Hematopoietic multipotent progenitor cell treated with erythropoietin and hydrocortisone succinate and interleukin-3 and kit ligand, for 17 days (in vitro differentiated cells): ENCODE measurements around the gene BMP6.

Source experiments
- DNase-seq: peaks from one replicate; pipeline ENCODE4 v3.0.0-alpha.2; 2015; ENCODE audit warnings: low spot score

BMP6 gene

DNA sequence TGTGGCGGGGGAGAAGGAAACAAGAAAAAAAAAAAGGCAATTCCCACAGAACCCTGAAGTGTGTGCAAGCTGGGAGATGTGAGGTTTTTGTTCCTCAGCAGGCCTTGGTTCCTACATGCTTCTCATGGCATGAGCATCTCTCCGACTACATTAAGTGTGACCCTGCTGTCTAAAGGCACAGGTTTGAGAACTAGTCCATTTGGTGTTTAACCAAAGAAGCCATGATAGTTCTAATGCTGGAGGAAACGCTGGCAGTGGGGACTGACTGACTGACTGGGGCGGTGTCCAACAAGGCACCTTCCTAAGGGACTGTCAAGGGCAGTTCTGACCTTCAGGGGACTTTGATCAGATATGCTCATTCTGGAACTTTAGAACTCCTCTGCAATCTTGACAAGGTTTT is 180.8 kb downstream of the BMP6 start:
- no peak for DNase-seq

DNA sequence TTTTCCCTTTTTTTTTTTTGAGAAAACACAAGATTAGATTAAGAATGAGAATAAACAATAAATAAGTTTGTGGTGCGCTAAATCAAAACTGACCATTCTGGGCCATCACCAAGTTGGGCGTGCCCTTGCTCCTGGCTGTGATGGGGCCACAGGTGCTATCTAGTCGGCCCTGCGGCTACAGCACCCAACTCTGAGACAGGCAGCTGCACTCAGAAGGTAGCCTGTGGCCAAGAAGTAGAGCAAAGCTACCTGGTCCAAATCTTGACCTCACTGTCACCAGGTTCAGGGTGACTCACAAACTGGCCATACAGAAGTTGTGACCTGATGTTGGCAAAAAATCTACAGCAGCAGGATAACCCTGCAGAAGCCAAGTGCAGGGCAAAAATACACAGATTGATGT is 181.3 kb downstream of the BMP6 start:
- DNase-seq, result no peak

DNA sequence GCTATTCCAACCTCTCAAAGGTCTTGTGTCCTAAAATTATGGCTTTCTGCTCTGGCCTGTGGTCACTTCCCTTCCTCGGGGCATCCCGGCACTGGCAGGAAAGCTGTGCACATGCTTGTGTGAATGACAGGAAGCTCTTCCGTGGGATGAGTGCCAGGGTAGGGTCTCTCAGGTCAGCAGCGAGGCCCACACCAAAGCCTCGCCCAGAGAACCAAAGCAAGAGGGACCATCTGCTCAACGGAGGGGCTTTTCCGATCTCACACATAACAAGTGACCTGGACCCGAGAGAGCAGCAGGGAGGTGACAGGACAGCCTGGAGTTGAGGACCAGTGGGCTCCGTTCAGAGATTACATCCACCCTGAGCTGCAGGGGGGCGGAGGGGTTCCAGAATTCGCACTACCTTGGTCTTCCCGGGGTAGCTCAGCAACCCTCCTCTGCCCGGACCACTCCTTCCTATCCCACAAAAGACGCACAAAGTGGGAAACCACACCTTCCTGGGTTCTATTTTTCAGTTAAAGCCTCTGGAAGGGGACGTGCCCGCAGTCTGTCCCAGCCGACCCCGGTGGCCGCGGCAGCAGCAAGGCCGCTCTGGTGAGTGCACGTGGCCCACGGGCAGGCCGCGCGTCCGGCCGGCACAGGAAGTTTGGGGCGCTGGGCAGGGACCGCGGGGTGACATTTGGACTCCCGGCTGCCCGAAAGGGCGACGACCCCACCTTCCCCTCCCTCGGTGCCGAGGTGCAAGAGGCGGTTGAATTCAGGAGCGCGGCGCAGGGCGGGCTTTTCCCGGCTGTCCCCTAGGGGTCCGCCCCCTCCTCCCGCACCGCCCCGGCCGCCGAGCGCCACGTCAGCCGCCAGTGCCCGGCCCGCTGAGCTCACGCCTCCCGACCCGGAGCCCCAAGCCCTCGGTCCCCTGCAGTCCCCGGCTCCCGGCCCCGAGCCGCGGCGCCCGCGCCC is 183.7 kb downstream of the BMP6 start:
- DNase-seq, result no peak

DNA sequence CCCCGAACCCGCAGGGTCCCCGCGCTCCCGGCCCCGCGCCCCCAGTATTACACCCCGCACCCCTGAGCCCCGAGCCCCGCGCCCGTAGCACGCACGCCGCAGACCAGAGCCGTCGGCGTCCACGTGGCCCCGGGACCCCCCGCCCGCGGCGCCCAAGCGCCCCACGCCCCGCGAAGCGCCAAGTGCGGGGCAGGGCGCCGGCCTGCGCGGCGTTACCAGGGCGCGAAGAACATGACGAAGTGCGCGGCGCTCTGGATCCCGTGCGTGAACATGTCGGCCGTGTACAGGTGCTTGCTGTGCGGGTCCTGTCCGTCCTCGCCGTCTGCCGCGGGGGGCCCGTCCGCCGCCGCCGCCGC is 184.4 kb downstream of the BMP6 start:
- no peak for DNase-seq

DNA sequence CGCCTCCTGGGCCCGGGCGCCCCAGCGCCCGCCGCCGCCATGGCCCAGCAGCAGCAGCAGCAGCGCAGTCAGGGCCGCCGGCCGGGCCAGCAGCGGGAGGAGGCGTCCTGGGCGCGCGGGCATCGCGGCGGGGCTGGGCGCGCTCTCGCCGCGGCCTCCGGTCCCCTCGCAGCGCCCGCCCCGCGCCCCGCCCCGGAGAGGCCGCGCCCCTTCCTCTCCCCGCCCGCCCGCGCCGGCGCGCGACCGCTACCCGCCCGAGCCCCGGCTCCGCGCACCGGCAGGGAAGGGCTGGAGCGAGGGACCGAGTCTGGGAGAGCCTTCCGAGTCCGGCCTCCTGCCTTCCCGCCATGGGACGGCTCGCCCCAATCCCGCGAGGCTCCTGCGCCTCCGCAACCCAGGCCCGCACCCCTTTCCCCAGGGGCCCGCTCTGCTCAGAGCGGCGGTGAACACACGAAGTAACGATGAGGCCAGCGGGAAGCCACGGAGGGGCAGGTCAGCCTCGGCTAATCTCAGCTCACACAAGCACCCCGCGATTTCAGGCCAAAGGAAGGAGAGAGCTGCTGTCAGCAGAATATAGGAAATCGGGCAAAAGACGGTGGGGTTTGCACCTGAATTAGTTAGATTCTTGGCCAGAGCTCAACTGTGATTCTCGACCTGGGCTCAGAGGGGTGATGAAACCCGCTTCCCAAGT is 184.9 kb downstream of the BMP6 start, which contains the start of gene TXNDC5:
TXNDC5 (minus strand) TSS at position 135 of the 691 bp plus-strand sequence; CDS start at position 123, 12 bp downstream.
- DNase-seq, result peak; percentile 5

DNA sequence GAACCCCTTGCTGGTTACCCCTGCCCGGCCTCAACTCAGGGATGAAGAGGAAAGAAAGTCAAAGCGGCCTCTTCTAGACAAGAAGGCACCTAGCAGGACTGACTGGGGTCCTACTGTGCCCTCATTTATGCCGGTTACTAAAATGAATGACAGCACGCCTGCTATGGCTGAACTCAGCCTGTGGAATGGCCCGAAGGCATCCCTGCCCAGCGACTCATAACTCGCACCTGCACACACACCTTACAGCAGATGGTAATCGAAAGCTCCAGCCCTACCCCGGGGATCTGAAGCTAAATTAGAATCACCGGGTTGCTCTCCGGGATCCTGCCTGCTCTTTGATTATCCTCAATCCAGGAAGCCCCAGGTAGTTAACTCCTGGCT is 185.4 kb downstream of the BMP6 start:
- no peak for DNase-seq

DNA sequence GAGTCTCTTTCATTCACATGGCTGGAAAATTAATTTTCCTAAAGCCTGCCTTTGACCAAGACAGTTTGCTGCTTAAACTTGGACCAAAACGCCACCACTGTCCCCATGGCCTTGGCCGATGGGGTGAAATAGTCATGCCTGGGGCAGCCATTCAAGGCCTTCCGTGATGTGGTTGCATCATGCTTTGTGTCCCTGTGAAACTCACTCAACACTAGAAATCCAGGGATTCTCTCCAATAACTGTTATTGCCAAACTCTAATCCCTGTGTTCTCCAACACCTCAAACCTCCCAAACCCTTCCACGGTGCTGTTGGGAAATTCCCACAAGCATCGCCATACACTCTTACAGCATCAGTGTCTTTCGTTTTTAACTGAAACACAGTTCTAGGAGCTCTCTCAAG is 186.1 kb downstream of the BMP6 start:
- DNase-seq, result no peak

DNA sequence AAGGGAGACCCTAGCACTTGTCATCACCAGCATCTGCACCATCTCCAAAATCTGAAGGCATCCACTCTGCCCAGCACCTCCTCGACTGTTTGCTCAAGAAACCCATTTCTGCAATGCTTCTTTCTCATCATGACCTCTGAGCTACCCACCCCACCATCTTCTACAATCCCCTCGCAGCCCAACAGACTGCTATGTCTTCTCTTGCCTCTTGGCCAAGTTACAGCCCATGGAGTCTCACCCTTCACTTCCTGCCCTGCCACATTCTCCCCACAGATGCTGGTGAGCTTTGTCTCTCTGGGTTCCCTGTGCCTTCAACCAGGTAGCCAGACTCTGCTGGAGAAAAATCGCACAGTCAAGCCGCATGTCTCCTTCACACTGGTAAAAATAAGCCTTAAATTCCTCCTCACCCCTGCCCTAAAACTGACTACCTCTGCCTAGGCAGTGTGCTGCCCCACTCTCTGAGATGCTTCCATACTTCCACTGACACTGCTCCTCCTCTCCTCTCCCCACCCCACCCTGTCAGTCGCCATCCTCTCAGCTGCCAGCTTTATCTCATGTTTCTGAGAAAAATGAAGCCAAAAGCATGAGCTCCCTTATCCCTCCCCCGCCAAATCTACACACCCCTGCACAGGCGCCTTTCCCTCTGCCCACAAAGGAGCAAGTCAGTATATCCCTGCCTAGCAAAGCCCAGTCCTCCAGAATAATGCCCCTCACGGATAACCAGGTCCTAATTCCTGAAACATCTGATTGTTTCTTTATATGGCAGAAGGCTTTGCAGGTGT is 187.0 kb downstream of the BMP6 start:
- no peak for DNase-seq

DNA sequence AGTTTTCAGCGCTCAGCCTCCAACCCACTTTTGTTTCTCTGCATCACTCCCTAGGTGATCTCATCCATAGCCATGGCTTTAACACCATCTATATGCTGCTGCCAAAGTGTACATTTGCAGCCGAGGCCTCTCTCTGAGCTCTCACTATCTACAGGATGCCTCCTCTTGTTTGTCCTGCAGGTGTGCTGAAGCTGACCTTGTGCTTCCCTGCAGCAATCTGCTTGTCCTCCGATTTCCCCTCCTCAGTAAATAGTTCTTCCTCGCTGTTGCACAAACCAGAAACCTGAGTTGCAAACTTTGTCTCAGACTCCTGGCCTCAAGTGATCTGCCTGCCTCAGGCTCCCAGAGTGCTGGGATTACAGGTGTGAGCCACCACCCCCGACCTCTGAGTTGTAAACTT is 188.4 kb downstream of the BMP6 start:
- no peak for DNase-seq

DNA sequence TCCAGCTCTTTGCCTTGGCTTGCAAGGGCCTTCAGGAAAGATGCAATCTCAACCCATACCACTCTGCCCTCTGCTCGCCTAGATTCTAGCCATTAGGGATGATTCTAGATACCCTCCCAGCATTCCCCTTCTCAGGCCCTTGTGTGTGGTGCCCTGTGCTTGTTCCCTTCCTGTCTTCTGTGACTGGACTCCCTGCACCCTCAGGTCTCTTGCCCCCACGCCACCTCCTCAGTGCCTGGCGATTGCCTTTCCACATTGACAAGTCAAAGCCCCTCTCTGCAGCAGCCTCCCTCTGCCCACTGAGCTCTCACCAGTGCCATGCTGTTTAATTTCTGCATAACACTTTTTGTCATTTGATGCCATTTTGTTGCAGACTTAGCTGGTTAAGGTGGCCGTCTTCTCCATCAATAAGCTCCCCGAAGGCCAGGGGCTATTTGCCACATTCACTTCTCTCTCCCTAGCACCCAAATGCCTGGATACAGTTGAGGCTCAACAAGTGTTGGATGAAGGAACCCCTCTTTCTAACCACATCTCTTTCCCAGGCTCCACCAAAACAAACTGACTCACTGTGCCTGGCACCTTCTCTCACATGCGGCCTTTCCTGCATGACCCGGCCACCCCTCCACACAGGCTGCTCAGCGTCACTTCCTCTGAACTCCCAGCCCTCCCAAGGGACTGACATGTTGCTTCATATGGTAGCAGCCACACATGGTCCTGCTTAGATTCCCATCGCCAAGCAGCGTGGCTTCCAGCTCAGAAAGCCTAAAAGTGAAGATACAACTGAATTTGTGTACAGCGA is 189.3 kb downstream of the BMP6 start:
- DNase-seq, result no peak

DNA sequence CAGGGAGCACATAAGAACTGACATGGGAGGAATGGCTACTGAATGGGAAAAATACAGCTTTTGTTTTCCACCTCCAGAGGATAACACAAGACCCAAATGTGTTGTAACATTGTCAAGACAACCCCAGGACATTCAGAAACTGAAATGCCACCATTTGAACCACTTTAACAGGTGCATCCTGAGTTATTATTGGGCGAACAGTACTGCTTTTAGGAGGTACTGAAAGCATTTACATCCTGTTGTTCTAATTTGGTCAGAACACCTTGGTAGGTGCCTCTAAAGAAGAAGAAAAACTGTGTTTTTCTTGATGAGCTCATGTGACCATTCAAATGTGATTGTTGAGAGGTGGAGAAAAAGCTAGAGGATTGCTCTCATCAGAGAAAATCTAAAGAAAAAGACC is 191.1 kb downstream of the BMP6 start:
- DNase-seq, result no peak

DNA sequence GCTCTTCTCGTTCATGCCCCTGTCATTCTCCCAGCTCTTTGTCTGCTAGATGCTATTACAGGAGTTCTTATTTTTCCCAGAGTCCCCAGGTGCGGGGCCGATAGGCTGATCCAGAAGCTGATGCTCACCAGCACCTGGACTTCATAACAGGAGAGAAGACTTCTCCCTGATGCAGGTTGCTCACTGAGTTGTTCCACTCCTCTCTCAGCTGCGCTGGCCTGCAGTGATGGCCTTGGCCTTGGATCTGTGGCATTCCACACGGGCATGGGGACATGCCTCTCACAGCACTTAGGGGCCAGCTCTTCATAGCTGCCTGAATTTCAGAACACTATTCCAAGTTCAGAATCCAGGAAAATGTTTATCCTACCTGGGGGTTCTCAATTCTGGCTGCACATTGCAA is 191.8 kb downstream of the BMP6 start:
- no peak for DNase-seq

DNA sequence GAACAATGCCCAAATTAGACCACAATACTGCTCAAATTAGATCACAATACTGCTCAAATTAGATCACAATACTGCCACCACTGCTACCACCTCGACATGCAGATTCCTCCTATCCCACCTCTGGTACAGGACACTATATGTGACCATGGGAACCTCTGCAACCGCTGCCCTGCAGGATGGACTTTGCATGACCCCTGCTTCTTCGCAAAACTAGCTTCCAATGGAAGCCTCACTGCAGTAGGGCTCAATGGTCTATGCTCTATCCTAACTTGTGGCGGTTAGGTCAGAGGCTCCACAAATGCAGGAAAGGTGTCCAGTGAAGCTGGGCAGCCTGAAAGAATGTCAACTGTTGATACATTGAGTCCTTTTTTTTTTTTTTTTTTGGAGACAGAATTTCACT is 192.5 kb downstream of the BMP6 start:
- no peak for DNase-seq

DNA sequence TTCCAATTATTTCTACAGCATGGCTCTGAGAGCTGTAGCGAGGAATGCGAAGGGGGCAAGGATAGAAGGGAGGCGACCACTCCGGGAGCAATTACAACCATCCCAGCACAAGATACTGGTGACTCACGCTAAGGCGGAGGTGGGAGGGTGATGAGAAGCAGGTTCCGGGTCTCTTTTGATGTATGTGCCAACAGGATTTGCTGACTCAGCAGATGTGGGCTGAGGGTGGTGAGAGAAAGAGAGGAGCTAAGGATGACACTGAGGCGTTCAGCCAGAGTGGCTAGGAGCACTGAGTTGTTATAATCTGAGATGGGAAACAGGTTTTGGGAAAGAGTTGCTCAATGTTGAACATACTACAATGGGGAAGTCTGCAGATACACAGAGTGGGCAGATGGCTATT is 194.0 kb downstream of the BMP6 start:
- DNase-seq, result no peak

DNA sequence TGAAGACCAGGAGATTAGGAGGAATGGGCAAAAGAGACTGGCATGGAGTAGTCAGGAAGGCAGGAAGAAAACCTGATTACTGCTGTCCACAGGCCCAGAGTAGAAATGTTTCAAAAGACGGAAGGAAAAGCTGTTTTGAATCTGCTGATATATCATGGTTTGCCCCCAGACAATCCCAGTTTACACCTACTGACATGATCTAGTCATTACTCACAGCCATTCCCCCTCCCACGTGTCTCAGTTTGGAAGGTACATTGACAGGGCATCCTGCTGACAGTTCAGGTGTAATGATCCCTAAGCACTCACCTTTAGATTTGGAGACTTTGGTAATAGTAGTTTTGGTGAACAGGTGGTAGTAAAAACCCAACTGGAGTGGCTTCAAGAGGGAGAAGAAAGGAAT is 194.5 kb downstream of the BMP6 start:
- DNase-seq, result no peak

DNA sequence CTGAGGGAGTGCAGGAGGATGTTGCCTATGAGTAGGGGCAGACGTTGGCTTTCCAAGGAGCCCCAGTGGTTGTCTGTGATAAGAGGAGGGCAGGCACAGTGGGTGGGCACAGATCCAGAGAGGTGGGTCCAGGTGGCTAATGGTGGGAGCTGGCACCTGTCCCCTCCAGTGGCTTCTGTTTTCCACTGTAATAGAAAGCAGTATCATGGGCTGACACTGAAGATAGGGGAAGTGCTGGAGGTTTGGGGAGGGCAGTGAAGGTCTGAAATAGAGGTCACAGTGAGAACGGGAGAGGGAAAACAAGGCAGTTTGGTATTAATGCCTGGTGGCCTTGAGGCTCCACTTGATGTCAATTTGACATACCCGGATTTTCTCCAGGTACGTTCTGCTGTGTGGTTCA is 195.1 kb downstream of the BMP6 start:
- DNase-seq, result no peak

DNA sequence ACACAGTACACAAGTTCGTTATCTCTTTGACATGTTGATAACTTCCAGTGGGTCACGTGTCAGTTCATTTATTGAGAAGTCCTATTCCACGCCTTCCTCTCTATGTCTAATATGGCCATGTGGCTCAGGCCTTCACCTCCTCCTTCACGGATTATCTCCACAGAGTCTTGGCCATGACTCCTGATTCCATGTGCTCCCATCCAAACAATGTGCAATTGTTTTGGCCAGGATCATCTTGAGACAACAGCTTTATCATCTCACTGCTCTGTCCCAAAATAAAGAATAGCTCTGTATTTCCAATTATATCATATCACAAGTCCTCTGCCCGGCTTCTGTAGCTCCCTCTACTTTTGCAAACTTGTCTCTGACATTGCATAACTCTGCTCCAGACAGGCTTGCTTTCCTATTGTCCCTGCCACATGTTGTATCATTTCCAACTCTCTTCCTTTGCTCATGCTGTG is 195.8 kb downstream of the BMP6 start:
- no peak for DNase-seq

DNA sequence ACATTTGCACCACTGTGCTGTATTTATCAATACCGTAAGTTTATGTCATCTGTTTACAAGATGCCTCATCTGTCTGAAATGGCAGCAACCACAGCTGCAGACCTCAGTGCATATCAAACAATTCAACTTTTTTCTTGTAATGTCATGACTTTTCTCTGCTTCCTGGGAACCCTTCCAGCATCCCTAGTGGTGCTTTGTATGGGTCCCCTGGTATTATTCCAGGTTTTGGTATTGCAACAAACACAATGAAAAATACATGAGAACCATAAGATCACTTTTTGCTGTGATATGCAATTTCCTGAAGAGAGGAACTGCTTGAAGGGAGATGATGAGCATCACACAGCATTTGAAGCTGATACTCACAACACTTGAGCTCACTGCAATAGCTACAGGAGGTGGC is 196.7 kb downstream of the BMP6 start:
- no peak for DNase-seq

DNA sequence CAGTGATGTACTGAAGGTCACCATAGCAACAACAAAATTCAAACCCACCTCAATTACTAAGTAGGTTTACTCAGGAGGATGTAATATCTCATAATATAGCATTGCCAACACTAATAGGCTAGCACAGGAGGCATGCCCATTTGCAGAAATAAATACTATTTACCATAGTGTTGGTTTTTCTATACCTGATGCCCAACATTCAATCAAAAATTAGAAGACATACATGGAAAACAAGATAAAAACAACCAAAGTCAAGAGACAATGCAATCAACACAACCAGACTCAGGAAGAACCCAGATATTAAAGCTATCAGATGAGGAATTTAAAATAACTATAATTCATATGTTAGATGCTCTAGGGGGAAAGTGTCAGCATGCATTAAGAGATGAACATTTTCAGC is 199.0 kb downstream of the BMP6 start:
- DNase-seq, result no peak
